ENCODE data around the gene PTH1R. TPM values are rescaled to one million over a fixed set of nuclear protein-coding genes. Genes with fewer than 3 reads are reported as not detected.

The PTH1R gene
- polyA plus RNA-seq, 3 donors: 144 to 185 (median 179) TPM

DNA sequence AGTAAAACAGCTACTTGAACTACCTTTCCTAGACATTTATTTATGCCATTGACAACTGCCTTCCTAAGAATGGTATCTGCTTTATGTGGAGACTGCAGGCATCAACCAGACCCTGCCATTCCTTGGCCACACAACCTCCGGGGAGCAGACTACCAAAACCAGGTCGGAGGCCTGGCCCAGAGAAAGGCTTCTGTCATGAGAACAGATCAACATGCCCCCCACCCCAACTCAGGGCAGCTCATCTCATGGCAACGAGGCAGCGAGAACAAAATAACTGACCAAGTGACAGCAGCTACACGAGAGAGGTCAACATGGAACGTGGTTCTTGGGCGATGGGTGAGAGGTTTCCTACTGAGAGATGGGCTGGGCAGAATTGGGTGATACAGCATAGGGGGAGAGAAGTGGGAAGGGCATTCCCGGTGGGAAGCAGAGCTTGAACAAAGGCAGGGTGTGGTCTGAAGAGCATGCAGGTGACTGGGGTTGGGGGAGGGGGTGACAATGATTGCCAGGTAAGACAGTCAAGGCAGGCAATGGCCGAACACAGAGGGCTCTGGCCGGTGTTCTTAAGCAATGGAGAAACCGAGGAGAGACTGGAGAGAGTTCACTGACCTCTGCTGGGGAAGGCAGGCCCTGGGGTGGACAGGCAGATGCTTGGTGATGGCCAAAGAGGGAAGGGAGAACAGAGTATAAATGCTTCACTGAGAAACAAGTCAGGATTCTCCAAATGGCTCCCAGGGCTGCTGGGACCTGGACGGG is 65.1 kb downstream of the PTH1R start:
- no peak for DNase-seq (ENCODE audit: low read depth in 3 of 3, low spot score in 2 of 3)

DNA sequence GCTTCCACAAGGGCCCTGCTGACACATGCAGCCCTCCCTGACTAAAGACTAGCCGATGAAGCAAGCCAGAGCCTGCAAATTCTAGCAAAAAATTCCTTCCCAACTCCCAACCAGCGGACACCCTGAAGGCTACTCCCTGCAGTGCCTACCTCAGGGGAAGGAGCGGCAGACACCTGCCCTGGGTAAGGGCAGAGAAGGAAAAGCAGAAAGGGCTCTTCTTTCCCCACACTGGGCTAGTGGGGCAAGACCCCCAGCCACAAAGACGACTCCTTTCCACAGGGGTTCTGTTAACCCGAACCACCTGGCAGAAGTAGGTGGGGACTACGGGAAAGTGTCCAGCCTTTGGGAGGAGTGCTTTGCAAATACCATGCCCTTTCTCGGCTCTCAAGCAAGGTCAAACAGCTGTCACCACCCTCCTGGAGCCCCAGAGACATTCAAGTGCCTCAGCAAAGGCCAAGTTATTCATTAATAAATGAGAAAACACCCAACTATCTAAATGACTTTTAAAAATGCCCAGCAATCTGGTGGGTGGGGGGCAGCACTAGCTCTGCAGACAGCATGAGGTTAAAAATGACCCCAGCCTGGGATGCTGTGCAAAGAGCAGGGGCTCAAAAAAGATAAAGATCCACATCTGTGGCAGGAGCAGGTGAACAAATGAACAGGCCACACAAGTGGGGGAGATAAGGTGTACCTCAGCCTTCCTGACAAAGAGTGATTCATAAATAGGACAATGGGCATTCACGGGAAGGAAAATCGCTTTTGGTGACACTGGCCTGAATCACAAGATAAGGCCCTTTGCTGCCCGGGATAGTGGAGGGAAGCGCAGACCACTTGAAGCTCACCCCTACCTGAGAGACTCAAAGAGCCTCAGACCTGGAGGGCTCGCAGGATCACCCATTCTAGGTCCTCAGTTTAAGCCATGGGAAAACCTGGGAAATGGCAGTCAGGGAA is 66.0 kb downstream of the PTH1R start:
- DNase-seq (ENCODE audit: low read depth in 3 of 3, low spot score in 2 of 3): no peak

DNA sequence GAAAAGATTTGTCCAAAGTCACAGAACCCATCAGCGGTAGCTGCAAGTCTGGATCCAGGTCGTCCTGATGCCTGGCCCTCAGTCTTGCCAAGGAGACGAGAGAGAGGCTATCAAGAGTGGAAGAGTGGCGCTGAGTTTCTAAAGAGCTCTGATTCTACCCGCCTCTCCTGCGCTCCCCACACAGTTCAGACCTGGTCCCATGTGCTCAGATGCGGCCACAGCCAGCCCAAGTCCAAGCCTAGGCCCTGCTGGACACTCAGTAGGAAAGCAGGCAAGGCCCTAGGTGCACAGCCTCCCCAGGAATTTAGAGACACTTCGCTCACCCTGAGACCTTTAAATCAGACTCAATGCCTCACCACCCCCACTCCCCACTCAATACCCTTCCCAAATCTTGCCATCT is 66.7 kb downstream of the PTH1R start:
- DNase-seq (ENCODE audit: low read depth in 3 of 3, low spot score in 2 of 3): no peak

DNA sequence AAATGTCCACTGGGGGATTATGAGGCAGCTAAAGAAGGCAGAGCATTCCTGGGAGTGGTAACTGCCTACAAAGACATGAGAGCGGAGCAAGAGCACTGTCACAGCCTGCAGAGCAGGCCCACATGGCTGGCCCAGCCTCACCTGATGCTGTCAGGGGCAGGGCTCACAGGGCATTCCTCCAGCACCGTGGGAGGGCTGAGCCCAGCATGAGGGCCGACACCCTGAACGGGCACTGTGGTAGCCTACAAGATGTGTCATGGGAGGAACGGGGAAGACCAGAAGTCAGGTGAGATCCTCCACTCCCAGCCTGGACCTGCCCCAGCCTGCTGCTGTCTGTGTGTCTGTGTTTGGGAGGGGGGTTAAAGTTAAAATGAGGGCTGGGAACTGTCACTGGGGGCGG is 68.9 kb downstream of the PTH1R start:
- no peak for DNase-seq (ENCODE audit: low read depth in 3 of 3, low spot score in 2 of 3)

DNA sequence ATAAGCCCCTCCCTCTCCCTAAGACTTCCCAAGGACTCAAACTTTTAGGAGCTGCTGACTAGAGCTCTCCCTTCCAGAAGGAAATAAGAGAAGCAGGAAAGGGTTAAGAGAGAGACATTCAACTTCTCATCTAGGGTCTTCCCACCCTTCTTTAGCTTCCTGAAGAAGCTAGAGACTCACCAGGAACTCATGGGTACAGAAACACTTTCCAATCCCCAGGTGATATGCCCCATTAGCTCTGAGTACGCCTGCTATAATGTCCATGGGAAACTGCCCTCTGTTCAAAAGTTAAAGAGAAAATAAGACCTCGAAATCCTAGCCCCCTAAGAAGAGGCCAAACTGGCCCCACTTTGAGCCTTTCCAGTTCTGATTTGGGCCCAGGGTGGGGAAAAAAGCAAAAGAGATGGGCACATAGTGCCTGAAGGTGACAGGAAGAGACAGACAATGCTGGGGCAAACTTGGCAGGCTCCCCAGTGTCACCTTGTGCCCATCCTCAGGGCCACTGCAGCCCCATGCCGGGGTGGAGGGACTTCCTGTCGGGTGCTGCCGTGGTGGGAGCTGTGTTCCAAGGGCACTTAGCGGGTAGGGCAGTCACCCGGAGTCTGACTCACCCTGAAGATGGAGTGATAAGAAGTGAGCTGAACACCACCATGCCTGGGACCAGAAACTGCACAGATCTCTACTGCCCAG is 69.5 kb downstream of the PTH1R start:
- no peak for DNase-seq (ENCODE audit: low read depth in 3 of 3, low spot score in 2 of 3)

DNA sequence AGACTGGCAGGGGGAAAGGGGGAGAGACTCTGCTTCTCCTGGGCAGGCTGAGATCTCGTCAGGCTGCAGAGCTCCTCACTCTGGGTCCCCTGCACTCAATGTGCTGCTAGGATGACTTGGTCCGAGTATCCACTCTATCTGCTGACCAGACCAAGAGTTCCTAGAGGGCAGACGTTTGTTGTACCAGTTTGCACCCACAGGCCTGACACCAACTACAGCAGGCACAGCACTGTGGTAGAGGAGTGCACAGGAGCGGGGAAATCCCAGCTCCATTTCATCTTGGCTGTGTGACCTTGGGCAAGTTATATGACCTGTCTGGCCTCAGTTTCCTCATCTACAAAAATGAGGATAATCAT is 70.0 kb downstream of the PTH1R start:
- no peak for DNase-seq (ENCODE audit: low read depth in 3 of 3, low spot score in 2 of 3)

DNA sequence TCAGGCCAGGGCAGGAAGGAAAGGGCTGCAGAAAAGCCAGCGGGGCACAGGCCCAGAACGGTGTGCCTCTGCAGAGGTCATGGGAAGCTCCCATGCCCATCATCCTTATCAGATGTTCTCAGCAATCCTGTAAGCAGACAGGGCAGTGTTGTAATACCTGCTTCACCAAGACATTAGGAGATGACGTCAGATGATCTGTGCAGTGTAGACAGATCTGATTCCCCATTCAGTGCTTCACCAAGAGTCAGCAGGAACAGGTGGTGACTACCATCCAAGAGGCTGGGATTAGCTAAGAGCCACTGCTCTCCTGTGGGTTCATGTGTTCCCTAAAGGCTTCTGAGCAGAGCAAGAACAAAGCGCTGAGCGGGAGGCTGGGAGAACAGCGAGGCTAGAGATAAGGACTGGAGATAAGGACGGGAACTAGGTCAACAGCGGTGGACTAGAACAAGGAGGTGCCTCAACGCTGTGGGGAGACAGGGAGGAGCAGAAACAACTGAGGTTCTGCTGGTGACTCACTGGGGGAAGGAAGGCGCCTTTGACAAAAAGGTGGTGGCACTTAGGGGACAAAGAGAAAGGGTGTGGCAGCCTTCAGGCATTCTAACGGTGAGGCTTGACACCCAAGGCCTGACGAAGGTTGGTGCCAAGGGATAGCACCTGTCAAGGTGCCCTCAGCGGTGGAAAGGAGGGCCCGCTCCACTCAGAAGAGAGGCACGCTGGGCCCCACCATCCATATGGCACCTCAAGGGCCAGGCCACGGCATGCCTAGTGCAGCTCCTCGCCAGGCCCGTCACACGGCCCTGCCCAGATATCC is 70.7 kb downstream of the PTH1R start:
- no peak for DNase-seq (ENCODE audit: low read depth in 3 of 3, low spot score in 2 of 3)

DNA sequence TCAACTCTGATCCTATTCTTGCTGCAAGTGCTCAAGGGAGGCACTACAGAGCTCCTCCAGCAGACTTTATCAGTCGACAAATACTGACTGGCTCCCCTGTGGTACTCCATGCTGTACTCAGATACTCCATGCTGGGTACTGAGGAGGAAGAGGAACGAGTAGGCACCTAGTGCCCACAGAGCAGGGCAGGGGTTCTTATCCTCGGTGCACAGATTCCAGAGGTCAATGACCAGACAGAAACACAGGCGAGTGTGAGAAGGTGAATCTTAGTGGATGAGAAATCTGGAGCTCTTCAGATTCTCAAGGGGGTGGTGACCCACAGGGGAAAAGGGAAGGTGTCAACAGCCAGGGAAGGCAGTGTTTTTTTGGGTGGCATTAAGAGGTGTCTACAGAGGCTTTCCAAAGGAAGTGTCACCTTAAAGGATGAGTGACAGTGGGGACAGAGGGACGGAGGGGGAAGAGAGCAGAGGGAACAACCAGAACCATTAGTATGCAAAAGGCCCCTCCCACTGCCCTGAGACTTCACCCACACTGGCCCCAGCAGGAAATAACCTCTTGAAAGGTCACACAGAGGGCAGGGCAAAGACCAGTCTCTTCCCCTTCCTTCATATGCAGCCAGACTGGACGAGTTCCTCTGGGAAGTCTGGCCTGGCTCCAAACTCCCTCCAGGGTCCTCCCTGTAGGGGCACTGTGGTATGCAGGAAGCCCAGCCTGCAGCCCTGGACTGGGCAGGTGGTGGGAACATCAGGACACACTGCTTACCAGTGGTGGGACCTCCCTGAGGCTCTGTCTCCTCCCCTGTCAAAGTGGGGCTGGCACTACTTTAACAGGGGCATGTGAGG is 71.5 kb downstream of the PTH1R start:
- DNase-seq (ENCODE audit: low read depth in 3 of 3, low spot score in 2 of 3): no peak

DNA sequence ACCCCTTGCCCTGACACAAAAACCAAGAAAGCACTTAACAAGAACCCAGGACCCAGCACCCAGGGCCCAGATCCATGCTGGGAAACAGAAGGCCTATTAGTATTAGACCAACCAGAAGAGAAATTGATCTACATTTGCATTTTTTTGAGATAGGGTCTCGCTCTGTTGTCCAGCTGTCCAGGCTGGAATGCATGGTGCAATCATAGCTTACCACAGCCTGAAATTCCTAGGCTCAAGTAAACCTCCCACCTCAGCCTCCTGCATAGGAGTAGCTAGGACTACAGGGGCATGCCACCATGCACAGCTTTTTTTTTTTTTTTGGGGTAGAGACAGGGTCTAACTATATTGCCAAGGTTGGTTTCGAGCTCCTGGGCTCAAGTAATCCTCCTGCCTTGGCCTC is 72.7 kb downstream of the PTH1R start:
- DNase-seq (ENCODE audit: low read depth in 3 of 3, low spot score in 2 of 3): no peak

DNA sequence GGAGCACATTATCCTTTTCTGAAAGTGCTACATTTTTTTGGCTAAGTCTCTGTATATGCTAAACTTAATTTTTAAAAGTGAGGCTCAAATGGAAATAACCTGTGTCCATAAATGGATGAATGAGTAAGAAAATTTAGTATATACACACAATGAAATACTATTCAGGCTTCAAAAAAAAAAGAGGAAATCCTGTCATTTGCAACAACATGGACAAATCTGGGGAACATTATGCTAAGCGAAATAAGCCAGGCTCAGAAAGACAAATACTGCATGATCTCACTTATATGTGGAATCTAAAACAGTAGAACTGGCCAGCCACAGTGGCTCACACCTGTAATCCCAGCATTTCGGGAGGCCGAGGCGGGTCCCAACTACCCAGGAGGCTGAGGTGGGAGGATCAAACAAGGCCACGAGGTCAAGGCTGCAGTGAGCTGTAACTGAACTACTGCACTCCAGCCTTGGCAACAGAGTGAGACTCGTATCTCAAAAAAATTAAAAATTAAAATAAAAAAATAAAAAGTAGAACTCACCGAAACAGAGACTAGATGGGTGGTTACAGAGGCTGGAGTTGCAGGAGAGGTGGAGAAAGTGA is 73.2 kb downstream of the PTH1R start:
- no peak for DNase-seq (ENCODE audit: low read depth in 3 of 3, low spot score in 2 of 3)

DNA sequence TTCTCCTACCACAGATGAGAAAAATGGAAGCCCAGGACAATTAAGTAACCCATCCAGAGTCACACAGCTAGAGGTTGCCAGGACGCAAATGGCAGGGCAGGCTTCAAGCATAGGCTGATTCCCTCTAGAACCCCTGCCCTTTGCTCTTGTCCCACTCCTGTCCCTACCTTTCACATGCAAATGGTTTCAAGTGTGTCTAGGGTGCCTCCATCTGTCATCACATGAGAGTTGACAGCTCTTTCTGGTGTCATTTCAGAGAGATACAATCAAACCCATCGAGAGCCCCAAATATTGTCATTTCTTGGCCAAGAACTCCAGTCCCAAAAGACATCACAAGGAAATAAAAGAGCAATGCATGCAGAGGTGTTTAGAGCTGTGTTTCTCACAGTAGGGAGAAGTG is 75.3 kb downstream of the PTH1R start:
- DNase-seq (ENCODE audit: low read depth in 3 of 3, low spot score in 2 of 3): no peak

Other genes starting within 250 kb of the PTH1R start
- gene ALS2CL, start 184.0 kb upstream of the PTH1R start, polyA plus RNA-seq (ENCODE audit: insufficient read length in 3 of 3): 1 to 10 TPM; 7.7 to 9.7 (median 9.4) TPM
- gene TMIE, start 176.3 kb upstream of the PTH1R start, polyA plus RNA-seq (ENCODE audit: insufficient read length in 3 of 3): 1 to 10 TPM; 1.0 to 1.1 (median 1.1) TPM
- 1 to 10 TPM; 1.4 to 2.4 (median 2.0) TPM for gene PRSS50, start 159.9 kb upstream of the PTH1R start, polyA plus RNA-seq (ENCODE audit: insufficient read length in 3 of 3)
- gene MYL3, start 14.3 kb upstream of the PTH1R start, polyA plus RNA-seq (ENCODE audit: insufficient read length in 3 of 3): 10 to 100 TPM; 21.2 to 23.6 (median 22.2) TPM
- gene CCDC12, start 99.0 kb downstream of the PTH1R start, polyA plus RNA-seq (ENCODE audit: insufficient read length in 3 of 3): 10 to 100 TPM; 48.4 to 56.9 (median 55.7) TPM
- gene NBEAL2, start 101.9 kb downstream of the PTH1R start, polyA plus RNA-seq (ENCODE audit: insufficient read length in 3 of 3): 10 to 100 TPM; 29.6 to 33.5 (median 30.9) TPM